K562 (cell line): ENCODE data around the gene BCL10. TPM values are rescaled to one million over a fixed set of nuclear protein-coding genes. Genes with fewer than 3 reads are reported as not detected.

ENCODE experiments used
- CLOCK ChIP-seq: fragments of 250-450 bp; sonication (Bioruptor Pico); IDR thresholded peaks from 2 replicates; pipeline ENCODE4 v1.4.0; 2020; ENCODE audit warnings: mild to moderate bottlenecking, moderate library complexity, borderline replicate concordance
- E2F4 ChIP-seq: sonication (generic); formaldehyde crosslinking; IDR thresholded peaks from 2 replicates; pipeline ENCODE4 v1.8.0; 2022; ENCODE audit warnings: mild to moderate bottlenecking, low read depth, missing genetic modification reagents
- GTF2F1 ChIP-seq: IDR thresholded peaks from 2 replicates; pipeline ENCODE4 v1.6.1; 2011; ENCODE audit warnings: low read depth, low read length, improper control_type of control experiment
- MCM7 ChIP-seq, 2 experiments: fragments of 450-650 bp; IDR thresholded peaks; 2 replicates each; pipeline ENCODE4 v1.6.1; 2016 to 2018
- MTA1 ChIP-seq: fragments of 450-650 bp; IDR thresholded peaks from 2 replicates; pipeline ENCODE4 v1.6.1; 2017; ENCODE audit warnings: borderline replicate concordance
- SRSF3 ChIP-seq: fragments of 200-400 bp; formaldehyde crosslinking; IDR thresholded peaks from 2 replicates; pipeline ENCODE4 v1.6.1; 2016; ENCODE audit warnings: mild to moderate bottlenecking, low read length, moderate library complexity; ENCODE audit not compliant: insufficient read depth
- TAF7 ChIP-seq: fragments of 450-650 bp; IDR thresholded peaks from 2 replicates; pipeline ENCODE4 v1.6.1; 2016; ENCODE audit warnings: missing genetic modification characterization, missing compliant biosample characterization
- TFE3 ChIP-seq: fragments of 450-650 bp; formaldehyde crosslinking; IDR thresholded peaks from 2 replicates; pipeline ENCODE4 v1.4.0; 2020; ENCODE audit warnings: mild to moderate bottlenecking, mixed read lengths
- ZNF140 ChIP-seq: fragments of 250-450 bp; sonication (Bioruptor Pico); IDR thresholded peaks from 2 replicates; pipeline ENCODE4 v1.8.0; 2021; ENCODE audit warnings: moderate library complexity, mild to moderate bottlenecking, inconsistent platforms
- ZNF444 ChIP-seq: fragments of 250-450 bp; sonication (Bioruptor Pico); IDR thresholded peaks from 2 replicates; pipeline ENCODE4 v1.4.0; 2020; ENCODE audit warnings: mild to moderate bottlenecking, moderate library complexity
- ZNF449 ChIP-seq: fragments of 250-450 bp; sonication (Bioruptor Pico); IDR thresholded peaks from 2 replicates; pipeline ENCODE4 v1.8.0; 2022; ENCODE audit warnings: moderate library complexity, mild to moderate bottlenecking, inconsistent platforms
- ZNF695 ChIP-seq: fragments of 450-650 bp; formaldehyde crosslinking; IDR thresholded peaks from 2 replicates; pipeline ENCODE4 v1.4.0; 2020; ENCODE audit warnings: mild to moderate bottlenecking, moderate library complexity
- ZNF696 ChIP-seq: fragments of 250-450 bp; sonication (Bioruptor Pico); conservative IDR thresholded peaks from 2 replicates; pipeline ENCODE4 v1.4.0; 2020; ENCODE audit warnings: mild to moderate bottlenecking, moderate library complexity
- polyA plus RNA-seq, 8 experiments: library from polyadenylated mRNA; depleted of rRNA in 4 of 8; stranded (reverse) in 5 of 8; unstranded in 3 of 8; fragments of >200 nt; fragmentation: Nextera tagmentation in 2 of 8; fragmentation: Illumina TruSeq in 1 of 8; extraction: Ambion mirVana in 2 of 8; extraction: Trizol in 1 of 8; gene quantifications; 2 replicates each; pipeline versions ENCODE4 v1.2.1 to v1.2.3, GENCODE V29; 2011 to 2014; ENCODE audit warnings: inconsistent platforms in 1 of 8, missing spikeins in 1 of 8
- total RNA-seq, 7 experiments: library from RNA; depleted of rRNA in 6 of 7; stranded (reverse); fragments of >200 nt in 6 of 7; fragmentation: Illumina TruSeq in 2 of 7; extraction: Trizol in 2 of 7; gene quantifications; 2 replicates each; pipeline versions ENCODE4 v1.2.1 to v1.2.3, GENCODE V29; 2011 to 2021; ENCODE audit warnings: low replicate concordance in 1 of 7
- TF ChIP-seq, protein P1 (sequence below): fragments of 450-650 bp; formaldehyde crosslinking; IDR thresholded peaks from 2 replicates; pipeline ENCODE4 v1.4.0; 2020; ENCODE audit warnings: mild to moderate bottlenecking, moderate library complexity
- TF ChIP-seq, protein P2 (sequence below): fragments of 450-650 bp; IDR thresholded peaks from 2 replicates; pipeline ENCODE4 v1.6.1; 2016; ENCODE audit warnings: missing biosample characterization, missing genetic modification characterization
- TF ChIP-seq, protein P3 (sequence below): fragments of 450-650 bp; IDR thresholded peaks from 2 replicates; pipeline ENCODE4 v1.6.1; 2014; ENCODE audit warnings: low read depth, mild to moderate bottlenecking, moderate library complexity, borderline replicate concordance

BCL10 gene
- total and polyA plus RNA-seq, 9 of the 15 experiments (the other 6 are each of a cell fraction or from before 2014, with no cell fraction given) = 8.0 to 19.4 (median 12.3) TPM

GRCh38 chr1:85279458-85280080, 3.1 kb upstream of the BCL10 start (continued):
- TF ChIP-seq ZNF449 (CRISPR knock-in tag) (peak; percentile 84), GTF2F1 (no peak), MCM7 (IDR thresholded peaks at IDR 0.05) (no peak), SRSF3 (no peak), ZNF140 (CRISPR knock-in tag) (no peak), TFE3 (no peak), ZNF696 (no peak), ZNF695 (CRISPR knock-in tag) (no peak), E2F4 (CRISPR knock-in tag) (no peak), ZNF444 (CRISPR knock-in tag) (no peak), TAF7 (tag) (peak; percentile 58; the same call in 1 of the 2 replicates), CLOCK (no peak), MTA1 (no peak)
- TF ChIP-seq, protein P1, sequence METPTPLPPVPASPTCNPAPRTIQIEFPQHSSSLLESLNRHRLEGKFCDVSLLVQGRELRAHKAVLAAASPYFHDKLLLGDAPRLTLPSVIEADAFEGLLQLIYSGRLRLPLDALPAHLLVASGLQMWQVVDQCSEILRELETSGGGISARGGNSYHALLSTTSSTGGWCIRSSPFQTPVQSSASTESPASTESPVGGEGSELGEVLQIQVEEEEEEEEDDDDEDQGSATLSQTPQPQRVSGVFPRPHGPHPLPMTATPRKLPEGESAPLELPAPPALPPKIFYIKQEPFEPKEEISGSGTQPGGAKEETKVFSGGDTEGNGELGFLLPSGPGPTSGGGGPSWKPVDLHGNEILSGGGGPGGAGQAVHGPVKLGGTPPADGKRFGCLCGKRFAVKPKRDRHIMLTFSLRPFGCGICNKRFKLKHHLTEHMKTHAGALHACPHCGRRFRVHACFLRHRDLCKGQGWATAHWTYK (CRISPR knock-in tag) = peak; percentile 93
- TF ChIP-seq, protein P2, sequence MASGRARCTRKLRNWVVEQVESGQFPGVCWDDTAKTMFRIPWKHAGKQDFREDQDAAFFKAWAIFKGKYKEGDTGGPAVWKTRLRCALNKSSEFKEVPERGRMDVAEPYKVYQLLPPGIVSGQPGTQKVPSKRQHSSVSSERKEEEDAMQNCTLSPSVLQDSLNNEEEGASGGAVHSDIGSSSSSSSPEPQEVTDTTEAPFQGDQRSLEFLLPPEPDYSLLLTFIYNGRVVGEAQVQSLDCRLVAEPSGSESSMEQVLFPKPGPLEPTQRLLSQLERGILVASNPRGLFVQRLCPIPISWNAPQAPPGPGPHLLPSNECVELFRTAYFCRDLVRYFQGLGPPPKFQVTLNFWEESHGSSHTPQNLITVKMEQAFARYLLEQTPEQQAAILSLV (tag) = peak; percentile 66; the same call in 1 of the 2 replicates
- TF ChIP-seq, protein P3, sequence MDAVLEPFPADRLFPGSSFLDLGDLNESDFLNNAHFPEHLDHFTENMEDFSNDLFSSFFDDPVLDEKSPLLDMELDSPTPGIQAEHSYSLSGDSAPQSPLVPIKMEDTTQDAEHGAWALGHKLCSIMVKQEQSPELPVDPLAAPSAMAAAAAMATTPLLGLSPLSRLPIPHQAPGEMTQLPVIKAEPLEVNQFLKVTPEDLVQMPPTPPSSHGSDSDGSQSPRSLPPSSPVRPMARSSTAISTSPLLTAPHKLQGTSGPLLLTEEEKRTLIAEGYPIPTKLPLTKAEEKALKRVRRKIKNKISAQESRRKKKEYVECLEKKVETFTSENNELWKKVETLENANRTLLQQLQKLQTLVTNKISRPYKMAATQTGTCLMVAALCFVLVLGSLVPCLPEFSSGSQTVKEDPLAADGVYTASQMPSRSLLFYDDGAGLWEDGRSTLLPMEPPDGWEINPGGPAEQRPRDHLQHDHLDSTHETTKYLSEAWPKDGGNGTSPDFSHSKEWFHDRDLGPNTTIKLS = no peak
